ENCODE measurements around the gene SLC30A1.
A peak's percentile ranks its signal among the peaks of the same experiment; 100 is the strongest.

Gene SLC30A1

GRCh38 chr1:211529453-211529852, 49.5 kb downstream of the SLC30A1 start:
- ChIA-PET POLR2A (no interaction called here), CTCF (interaction anchor here (1.1 to 7.2 kb wide), 3 partner anchors 9 to 16 kb away, joined by 3 to 58 read pairs (median 8); no protein-coding TSS in a partner anchor)
- DNase-seq (ENCODE audit: extremely low spot score), result no peak
- no peak for TF ChIP-seq CTCF (IDR thresholded peaks at IDR 0.05; ENCODE audit: control extremely low read depth, extremely low read depth, low read depth, missing control alignments)

GRCh38 chr1:211529011-211529410, 50.0 kb downstream of the SLC30A1 start:
- ChIA-PET CTCF (interaction anchor here (7.2 kb wide), 1 partner anchor 13 kb away, joined by 58 read pairs; no protein-coding TSS in a partner anchor), POLR2A (no interaction called here)
- no peak for DNase-seq (ENCODE audit: extremely low spot score)

GRCh38 chr1:211527888-211528287, 51.1 kb downstream of the SLC30A1 start:
- DNase-seq (ENCODE audit: extremely low spot score), result no peak
- ChIA-PET CTCF (interaction anchor here (1.0 to 7.2 kb wide), 3 partner anchors 12 to 204 kb away, joined by 3 to 58 read pairs (median 3); no protein-coding TSS in a partner anchor), POLR2A (no interaction called here)
- no peak for TF ChIP-seq CTCF (IDR thresholded peaks at IDR 0.05; ENCODE audit: control extremely low read depth, extremely low read depth, low read depth, missing control alignments)

More at GRCh38 chr1:211529011-211529410, 50.0 kb downstream of the SLC30A1 start:
- no peak for TF ChIP-seq CTCF (IDR thresholded peaks at IDR 0.05; ENCODE audit: control extremely low read depth, extremely low read depth, low read depth, missing control alignments)

- ChIA-PET POLR2A (no interaction called here), CTCF (interaction anchor here (7.2 kb wide), 1 partner anchor 11 kb away, joined by 58 read pairs; no protein-coding TSS in a partner anchor)
- peak; percentile 63 for DNase-seq (ENCODE audit: extremely low spot score)
- TF ChIP-seq CTCF (IDR thresholded peaks at IDR 0.05; ENCODE audit: control extremely low read depth, extremely low read depth, low read depth, missing control alignments), result no peak
Measured at GRCh38 chr1:211527006-211527405, 52.0 kb downstream of the SLC30A1 start.

GRCh38 chr1:211526101-211526500, 52.9 kb downstream of the SLC30A1 start:
- ChIA-PET CTCF (interaction anchor here (7.2 kb wide), 1 partner anchor 11 kb away, joined by 58 read pairs; no protein-coding TSS in a partner anchor), POLR2A (no interaction called here)

GRCh38 chr1:211525101-211525676, 53.8 kb downstream of the SLC30A1 start:
- POLR2A ChIA-PET, result no interaction called here
- no peak for DNase-seq (ENCODE audit: extremely low spot score)
- TF ChIP-seq CTCF (IDR thresholded peaks at IDR 0.05; ENCODE audit: control extremely low read depth, extremely low read depth, low read depth, missing control alignments), result no peak
- CTCF ChIA-PET, result interaction anchor here (1.5 to 4.0 kb wide), 2 partner anchors 11 to 55 kb away, joined by 4 to 37 read pairs; no protein-coding TSS in a partner anchor

More at GRCh38 chr1:211526101-211526500, 52.9 kb downstream of the SLC30A1 start:
- DNase-seq (ENCODE audit: extremely low spot score), result no peak
- no peak for TF ChIP-seq CTCF (IDR thresholded peaks at IDR 0.05; ENCODE audit: control extremely low read depth, extremely low read depth, low read depth, missing control alignments)

Measured in GM10248 (cell line).